Measurements from ENCODE around the gene PPP1R13B. TPM values are rescaled to one million over a fixed set of nuclear protein-coding genes. Genes with fewer than 3 reads are reported as not detected.

Gene PPP1R13B
- total RNA-seq, 4 donors from 2014 or later, result 5.6 to 71.6 (median 18.2) TPM

DNA sequence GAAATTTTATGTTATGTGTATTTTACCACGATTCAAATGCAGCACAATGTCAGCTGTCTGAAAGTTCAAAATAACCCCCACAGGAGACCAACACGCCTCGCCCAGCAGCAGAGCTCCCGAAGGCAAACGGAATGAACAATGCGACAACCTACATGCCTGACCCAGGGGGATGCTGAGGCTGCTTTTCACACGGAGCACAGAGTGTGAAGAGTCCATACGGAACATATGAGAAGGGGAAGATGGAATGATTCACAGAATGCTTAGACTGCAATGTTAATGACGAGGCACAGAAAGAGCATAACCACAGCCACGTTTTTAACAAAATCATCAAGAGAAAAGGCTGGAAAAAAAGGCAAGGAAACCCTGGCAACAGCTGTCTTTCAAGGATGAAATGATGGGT is 109.2 kb downstream of the PPP1R13B start:
- intact Hi-C loops (cut with DNase I; ENCODE audit: low total_unique reads), result no loop called here
- no peaks in the 10 kb centered on the region for H3K36me3 ChIP-seq

DNA sequence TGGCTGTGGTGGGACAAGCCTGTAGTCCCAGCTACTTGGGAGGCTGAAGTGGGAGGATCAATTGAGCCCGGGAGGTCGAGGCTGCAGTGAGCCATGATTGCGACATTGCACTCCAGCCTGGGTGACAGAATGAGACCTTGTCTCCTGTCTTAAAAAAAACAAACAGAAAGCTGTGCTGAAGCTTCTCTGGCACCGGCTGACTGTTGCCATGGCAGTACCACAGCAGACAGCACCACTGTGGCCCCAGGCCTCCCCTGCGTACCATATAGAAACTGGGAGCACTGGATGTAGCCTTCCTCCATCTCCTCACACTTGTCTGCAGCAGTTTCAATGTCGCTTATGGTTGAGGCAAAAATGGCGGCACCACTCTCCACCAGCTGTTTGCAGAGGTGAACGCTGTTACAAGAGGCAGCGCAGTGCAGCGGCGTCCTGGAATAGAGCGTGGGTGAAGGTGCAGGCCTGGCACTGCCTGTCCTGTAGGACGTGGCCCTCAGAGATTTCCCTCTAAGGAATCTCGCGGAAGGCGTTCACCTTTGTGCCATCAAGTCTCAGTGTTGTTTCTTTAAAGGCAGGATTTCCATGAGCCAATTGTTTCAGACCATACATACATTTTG is 109.8 kb downstream of the PPP1R13B start:
- H3K9me3 ChIP-seq, result no peaks in the 10 kb centered on the region
- H3K36me3 ChIP-seq, result no peaks in the 10 kb centered on the region
- no peak overlapping the region for H3K4me3 ChIP-seq
- intact Hi-C loops (cut with DNase I; ENCODE audit: low total_unique reads), result no loop called here
- no peaks in the 10 kb centered on the region for H3K27me3 ChIP-seq
- peaks cover 4 to 12% of the 10 kb centered on the region in 2 donors for H3K4me1 ChIP-seq
- no peak for DNase-seq
- TF ChIP-seq CTCF (IDR thresholded peaks at IDR 0.05) (no peak), POLR2A (IDR thresholded peaks at IDR 0.05) (no peak)
- H3K27ac ChIP-seq, result peak overlapping the region; percentile 74 to 87

More for the DNA sequence above, 109.2 kb downstream of the PPP1R13B start:
- H3K27me3 ChIP-seq, result no peaks in the 10 kb centered on the region
- TF ChIP-seq CTCF (IDR thresholded peaks at IDR 0.05), result no peak
- no peak for TF ChIP-seq POLR2A (IDR thresholded peaks at IDR 0.05)
- H3K4me1 ChIP-seq, result peaks cover 4 to 12% of the 10 kb centered on the region in 2 donors
- H3K27ac ChIP-seq, result peak overlapping the region in 1 of 2 donors; percentile 87
- DNase-seq, result no peak
- H3K4me3 ChIP-seq, result no peak overlapping the region
- H3K9me3 ChIP-seq, result no peaks in the 10 kb centered on the region

GRCh38 chr14:103736546-103737431 is 110.6 kb downstream of the PPP1R13B start:
- H3K9me3 ChIP-seq, result no peaks in the 10 kb centered on the region
- peaks cover 4 to 12% of the 10 kb centered on the region in 2 donors for H3K4me1 ChIP-seq
- intact Hi-C loops (cut with DNase I; ENCODE audit: low total_unique reads), result no loop called here
- no peaks in the 10 kb centered on the region for H3K36me3 ChIP-seq
- H3K27ac ChIP-seq, result peak overlapping the region; percentile 74 to 87
- H3K4me3 ChIP-seq, result no peak overlapping the region
- DNase-seq, result peak; percentile 54 to 63
- no peaks in the 10 kb centered on the region for H3K27me3 ChIP-seq
- TF ChIP-seq CTCF (IDR thresholded peaks at IDR 0.05) (no peak), POLR2A (IDR thresholded peaks at IDR 0.05) (no peak)

GRCh38 chr14:103735815-103736545 is 111.4 kb downstream of the PPP1R13B start:
- H3K4me1 ChIP-seq, result peaks cover 4 to 7% of the 10 kb centered on the region in 2 donors
- intact Hi-C loops (cut with DNase I; ENCODE audit: low total_unique reads), result no loop called here

More at GRCh38 chr14:103735815-103736545, 111.4 kb downstream of the PPP1R13B start:
- H3K4me3 ChIP-seq, result no peak overlapping the region
- TF ChIP-seq POLR2A (IDR thresholded peaks at IDR 0.05), result no peak
- no peak for TF ChIP-seq CTCF (IDR thresholded peaks at IDR 0.05)
- H3K9me3 ChIP-seq, result no peaks in the 10 kb centered on the region
- H3K27me3 ChIP-seq, result no peaks in the 10 kb centered on the region
- DNase-seq, result peak in 1 of 2 donors; percentile 14
- H3K36me3 ChIP-seq, result no peaks in the 10 kb centered on the region
- H3K27ac ChIP-seq, result peak overlapping the region; percentile 74 to 87
